GM18499 (cell line): ENCODE measurements around the gene CAPN9.
"Not testable (repeated sequence)": the region's sequence is repeated elsewhere in the genome, so short reads cannot be mapped to it uniquely, and the experiment has no call there.

Experiments
- ATAC-seq: cut with Tn5 transposase; IDR thresholded peaks from one replicate; pipeline ENCODE4 v1.9.1; 2021; ENCODE audit warnings: moderate number of reproducible peaks; ENCODE audit not compliant: insufficient read depth, unreplicated experiment

Gene CAPN9

GRCh38 chr1:230766318-230766717, 19.1 kb downstream of the CAPN9 start:
- no peak for ATAC-seq

DNA sequence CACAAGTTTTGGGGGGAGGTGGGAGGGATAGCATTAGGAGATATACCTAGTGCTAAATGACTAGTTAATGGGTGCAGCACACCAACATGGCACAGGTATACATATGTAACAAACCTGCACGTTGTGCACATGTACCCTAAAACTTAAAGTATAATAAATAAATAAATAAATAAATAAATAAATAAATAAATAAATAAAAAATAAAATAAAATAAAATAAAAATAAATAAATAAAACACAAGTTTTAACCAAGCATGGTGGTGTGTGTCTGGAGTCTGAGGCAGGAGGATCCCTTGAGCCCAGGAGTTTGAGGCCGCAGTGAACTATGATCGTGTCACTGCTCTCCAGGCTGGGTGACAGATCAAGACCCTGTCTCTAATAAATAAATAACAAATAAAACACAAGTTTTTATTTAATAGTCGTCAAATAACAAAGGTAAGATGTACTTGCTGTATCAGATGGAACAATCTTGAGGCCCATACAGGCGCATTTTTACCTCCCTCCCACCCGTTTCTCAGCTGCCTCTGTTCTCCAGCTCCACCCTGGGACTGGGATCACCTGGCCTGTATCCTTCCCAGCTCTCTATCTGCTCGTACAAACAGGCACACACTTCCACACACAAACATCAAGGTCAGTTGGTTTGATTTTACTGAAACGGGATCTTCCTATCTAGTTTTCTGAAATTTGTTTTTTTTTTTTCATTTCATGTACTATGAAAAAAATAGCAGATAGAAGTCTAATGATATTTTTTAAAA, 20.8 kb downstream of the CAPN9 start:
- ATAC-seq, result not testable (repeated sequence)

DNA sequence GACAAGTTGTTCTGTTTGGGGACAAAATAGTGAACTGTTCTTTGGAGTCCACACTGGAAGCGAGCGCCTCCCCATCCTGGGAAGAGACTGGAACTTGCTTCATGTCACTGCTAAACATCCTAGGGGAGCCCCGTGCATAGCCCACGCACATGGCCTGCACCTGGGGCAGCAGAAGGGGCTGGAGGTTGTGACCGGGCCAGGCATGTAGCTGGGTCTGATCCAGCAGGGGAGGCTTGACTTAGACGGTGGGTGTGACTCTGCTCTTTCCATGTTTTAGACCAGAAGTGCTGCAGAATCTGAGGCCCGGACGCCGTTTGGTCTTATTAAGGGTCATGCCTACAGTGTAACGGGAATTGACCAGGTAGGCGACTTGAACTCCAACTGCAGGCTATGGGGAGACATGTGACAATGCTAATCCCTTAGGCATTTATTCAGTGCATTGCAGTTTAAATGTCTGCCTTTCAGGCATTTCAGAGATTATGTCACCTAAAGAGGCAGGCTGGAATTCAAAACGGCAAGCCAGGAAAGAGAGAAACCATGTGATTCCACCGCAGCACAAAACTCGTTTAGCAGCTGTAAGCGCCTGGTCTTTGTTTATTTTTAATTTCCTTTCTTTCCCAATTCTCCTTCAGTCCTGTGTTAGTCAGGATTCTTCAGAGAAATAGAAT, 21.8 kb downstream of the CAPN9 start:
- no peak for ATAC-seq

- ATAC-seq, result no peak
Measured at GRCh38 chr1:230770317-230770716, 23.1 kb downstream of the CAPN9 start.

DNA sequence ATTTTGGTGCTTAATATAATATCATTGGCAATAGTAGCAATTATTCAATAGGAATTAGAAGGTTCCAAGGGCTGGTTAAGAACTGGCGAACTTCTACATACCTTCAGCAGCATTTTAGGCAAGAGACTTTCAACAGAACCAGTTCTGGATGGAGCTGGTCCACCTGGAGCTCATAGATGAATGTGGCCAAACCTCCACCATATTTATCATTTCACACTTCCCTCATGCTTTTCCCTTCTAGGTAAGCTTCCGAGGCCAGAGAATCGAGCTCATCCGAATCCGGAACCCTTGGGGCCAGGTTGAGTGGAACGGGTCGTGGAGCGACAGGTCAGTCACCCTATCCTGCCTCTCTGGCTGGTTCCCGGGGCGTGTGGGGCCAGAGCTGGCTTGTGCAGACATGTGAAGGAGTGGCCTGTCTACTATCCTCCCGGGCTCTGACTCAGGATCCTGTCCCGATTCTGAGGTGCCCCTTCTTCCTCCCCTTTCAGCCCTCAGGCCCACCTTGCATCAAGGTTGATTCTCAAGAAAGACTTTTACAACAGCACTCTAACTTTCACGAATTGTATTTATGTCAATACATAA, 24.7 kb downstream of the CAPN9 start:
- ATAC-seq, result no peak

GRCh38 chr1:230772457-230773395, 25.5 kb downstream of the CAPN9 start:
- no peak for ATAC-seq

GRCh38 chr1:230773396-230774033, 26.3 kb downstream of the CAPN9 start:
- ATAC-seq, result no peak

- ATAC-seq, result no peak
Measured at GRCh38 chr1:230778916-230779590, 31.9 kb downstream of the CAPN9 start.

- ATAC-seq, result no peak
Measured at GRCh38 chr1:230781131-230781530, 33.9 kb downstream of the CAPN9 start.

DNA sequence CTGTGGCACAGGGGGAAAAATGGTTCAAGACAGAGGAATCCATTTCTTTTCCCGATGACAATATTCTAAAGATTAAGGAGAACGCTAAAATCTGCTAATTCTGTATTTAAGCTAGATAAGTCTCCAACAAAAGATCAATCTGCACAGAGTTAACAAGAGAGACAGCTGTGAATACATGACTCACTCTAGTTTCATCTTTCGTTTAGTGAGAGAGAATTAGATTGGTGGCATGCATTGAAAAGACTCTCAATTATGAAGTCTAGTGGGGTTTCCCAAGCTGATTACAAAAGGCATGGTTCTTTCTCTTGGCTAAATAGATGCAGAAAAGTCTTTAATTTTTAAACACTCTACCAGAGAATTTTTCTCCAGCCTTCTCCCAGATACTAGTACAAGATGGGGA, 34.4 kb downstream of the CAPN9 start:
- no peak for ATAC-seq

DNA sequence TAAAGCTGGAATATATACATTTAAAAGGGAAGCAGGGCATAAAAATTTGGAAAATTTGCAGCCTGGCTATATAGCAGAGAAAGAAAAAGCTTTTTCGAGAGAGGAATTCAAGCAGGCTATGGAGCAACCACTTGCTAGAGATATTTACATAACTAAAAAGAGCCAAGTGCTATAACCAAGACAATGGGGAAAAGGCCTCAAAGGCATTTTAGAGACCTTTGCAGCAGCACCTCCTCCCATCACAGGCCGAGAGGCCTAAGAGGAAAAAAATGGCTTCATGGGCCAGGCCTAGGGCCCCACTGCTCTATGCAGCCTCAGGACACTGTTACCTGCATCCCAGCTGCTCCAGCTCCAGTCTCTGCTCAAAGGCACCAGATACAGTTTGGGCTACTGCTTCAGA, 37.0 kb downstream of the CAPN9 start:
- ATAC-seq, result no peak

GRCh38 chr1:230785636-230786384, 38.6 kb downstream of the CAPN9 start:
- no peak for ATAC-seq

DNA sequence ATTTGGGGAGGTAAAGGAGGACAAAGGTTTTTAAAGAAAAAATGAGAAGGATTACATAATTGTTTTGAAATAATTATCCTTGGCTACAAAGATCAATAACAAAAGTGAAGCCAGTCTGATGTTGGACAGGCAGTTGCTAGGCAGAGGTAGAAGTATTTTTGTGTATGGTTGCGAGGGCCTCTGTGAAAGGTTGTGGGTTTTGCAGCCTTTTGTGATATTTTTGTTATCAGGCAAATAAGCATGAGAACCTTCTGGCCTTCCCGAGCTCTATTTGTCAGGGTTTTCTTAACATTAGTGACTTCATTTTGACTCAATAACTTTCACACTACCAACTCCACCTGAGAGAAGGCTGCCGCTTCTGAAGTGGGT, 39.2 kb downstream of the CAPN9 start:
- ATAC-seq, result no peak

GRCh38 chr1:230787471-230787870, 40.3 kb downstream of the CAPN9 start:
- ATAC-seq, result no peak

GRCh38 chr1:230788561-230789275, 41.5 kb downstream of the CAPN9 start:
- no peak for ATAC-seq

GRCh38 chr1:230790026-230790425, 42.8 kb downstream of the CAPN9 start:
- no peak for ATAC-seq

DNA sequence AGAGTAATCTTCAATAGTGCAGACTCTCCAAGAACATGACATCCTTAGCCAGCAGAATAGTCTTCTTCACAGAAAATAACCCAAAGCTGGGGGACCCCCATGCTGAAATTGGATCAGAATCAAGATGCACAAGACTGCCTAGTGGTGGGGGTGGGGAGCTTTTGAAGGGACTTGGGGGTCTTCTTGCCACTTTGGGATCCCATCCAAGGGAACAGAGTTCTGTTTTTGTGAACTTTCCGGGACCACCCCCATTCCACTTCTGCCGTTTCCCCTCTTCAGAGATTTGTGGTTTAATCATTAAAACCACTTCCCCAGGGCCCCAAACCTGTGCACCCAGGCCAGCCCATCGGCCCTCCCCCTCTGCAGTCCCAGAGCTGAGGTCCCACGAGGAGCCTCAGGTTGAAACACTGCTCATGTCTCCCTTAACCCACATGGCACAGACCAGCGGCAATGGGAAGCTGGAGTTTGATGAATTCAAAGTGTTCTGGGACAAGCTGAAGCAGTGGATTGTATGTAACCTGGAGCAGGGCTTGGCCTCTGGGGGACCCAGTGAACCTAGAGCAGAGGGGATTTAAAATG, 44.9 kb downstream of the CAPN9 start:
- ATAC-seq, result no peak
